NCI-H82 treated with DMSO at 0.1 percent for 48 hours (cell line): Measurements from ENCODE around the gene NHEJ1.
A peak's percentile ranks its signal among the peaks of the same experiment; 100 is the strongest.

Experiments used
- DNase-seq: peaks from one replicate; lab custom pipeline; 2025; ENCODE audit not compliant: unreplicated experiment; lab: John Stamatoyannopoulos, UW

NHEJ1 gene

DNA sequence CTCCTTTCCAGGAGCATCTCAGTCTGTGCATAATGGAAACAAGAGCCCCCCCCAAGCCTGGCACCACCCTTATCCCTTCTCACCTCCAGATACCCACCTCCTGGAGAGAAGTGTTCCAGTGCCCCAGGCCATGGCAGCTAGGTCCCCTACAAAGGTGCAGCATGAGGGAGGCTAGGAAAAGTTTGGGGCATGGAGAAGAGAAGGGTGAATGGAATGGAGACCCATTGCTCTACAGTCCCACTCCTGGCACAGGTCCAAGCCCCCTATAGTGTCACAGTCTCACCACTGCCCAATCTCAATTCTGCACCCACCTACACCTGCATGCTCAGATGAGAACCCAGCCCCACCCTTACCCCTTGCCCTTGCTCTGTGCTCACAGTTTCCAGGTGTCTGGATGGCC is 8.3 kb upstream of the NHEJ1 start:
- no peak for DNase-seq

- no peak for DNase-seq
Measured at GRCh38 chr2:219168526-219168925, 7.9 kb upstream of the NHEJ1 start.

GRCh38 chr2:219167997-219168396 is 7.4 kb upstream of the NHEJ1 start:
- no peak for DNase-seq

GRCh38 chr2:219165058-219165911 is 4.7 kb upstream of the NHEJ1 start:
- DNase-seq: no peak

DNA sequence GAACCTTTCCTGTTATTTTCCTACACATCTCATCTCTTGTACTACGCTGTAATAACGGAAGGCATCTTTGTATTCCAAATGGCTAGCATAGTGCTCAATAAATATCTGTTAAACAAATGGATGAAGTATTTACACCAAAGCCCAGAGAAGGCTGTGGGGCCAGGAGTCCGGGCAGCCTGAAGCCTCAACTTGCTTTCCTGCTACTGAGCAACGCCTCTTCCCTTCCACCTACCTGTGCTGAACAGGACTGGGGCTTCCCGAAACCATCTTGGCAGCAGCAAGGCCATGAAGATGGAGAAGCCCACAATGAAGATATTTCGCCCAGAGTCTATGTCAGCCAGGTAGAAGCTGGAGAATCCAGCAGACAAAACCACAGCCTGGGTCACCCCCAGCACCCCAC is 2.5 kb upstream of the NHEJ1 start:
- DNase-seq: no peak

GRCh38 chr2:219161097-219161496 is 482 bp upstream of the NHEJ1 start:
- DNase-seq: no peak

GRCh38 chr2:219159771-219160185 is 837 bp downstream of the NHEJ1 start:
- DNase-seq: no peak

DNA sequence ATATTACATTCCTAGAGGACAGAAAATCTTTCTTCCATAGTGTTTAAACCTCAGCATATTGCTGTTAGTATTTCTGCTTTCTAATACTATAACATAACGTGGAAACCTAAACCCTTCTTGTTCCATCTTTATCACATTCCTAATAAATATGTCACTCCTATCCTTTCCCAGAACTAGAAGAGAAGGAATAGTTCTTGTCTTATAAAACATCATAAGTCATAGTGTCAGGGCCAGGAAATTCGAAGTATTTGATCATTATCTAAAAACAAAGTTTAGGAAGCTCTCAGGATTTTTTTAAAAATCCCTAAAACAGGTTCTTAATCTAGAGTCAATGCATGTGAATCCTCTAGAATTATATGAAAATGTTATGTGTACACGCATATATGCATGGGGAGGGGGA is 2.0 kb downstream of the NHEJ1 start:
- DNase-seq: no peak

DNA sequence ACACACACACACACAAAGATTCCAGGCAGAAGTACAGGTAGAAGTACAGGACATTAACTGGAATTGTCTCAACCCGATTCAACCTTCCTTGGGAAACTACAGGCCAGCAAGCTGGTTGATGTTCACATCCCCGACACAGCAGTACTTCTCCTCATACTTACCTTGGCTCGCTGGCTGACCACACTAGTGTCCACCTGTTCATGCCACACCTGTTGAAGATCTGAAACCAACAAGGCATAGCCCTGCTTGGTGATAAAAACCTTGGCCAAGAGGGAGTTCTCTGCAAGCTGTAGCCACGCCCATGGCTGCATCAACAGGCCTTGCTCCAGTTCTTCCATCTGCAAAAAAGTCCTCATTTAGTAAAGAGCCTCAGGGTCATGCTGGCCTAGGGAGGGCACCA is 2.6 kb downstream of the NHEJ1 start:
- no peak for DNase-seq

DNA sequence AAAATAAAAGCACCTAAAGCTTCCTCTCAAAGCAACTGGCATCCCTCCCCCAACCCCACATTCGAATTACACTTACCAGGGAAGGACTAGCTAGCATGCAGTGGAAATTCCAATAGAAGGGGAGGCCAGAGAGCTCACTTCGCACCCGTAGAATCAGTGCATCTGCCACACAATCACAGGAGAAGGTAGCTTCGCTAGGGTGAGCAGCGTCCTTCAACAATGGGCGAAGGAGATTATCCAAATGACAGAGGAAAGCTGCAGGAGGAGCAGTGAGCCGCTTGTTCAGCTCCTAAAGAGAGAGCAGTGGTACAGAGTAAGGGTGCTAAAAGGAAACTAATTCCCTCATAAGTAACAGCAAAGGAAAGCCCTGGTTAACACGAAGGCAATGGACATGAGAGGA is 3.2 kb downstream of the NHEJ1 start:
- DNase-seq: no peak

DNA sequence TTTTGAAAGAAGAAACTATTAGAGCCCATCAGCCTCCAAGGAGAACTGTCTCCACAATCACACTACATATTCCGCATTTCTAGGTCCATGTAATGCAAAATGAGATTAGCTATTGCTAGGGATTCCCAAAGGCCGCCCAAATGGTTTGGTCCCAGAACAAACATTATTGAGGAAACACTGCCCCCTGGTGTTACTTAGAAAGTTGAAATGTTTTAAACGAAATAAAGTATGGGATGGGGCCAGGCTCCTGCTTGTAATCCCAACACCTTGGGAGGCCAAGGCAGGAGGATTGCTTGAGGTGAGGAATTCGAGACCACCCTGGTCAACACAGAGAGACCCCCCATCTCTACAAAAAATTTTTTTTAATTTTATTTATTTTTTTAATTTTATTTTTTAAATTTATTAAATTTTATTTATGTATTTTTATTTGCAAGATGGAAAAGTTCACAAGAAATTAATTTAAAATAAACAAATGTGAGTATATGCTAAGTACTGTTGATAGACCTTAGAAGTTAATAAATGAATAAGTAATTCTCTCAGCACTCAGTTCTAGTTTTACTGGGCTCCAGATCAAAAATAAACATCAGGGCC is 5.5 kb downstream of the NHEJ1 start:
- peak; percentile 78 for DNase-seq

DNA sequence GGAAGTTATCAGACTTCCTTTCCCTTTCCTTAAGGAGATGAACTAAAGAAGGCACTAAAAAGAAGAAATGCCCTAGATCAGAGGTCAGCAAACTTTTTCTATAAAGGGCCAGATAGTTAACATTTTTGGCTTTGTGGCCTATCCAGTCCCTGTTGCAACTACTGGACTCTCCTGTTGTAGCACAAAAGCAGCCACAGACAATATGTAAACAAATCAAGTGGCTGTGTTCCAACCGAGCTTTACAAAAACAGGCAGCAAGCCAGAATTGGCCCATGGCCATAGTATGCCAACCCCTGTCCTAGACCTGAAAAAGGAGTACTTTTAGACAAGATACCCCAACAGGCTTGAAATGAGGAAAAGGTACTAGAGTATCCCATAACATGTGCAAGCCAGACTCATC is 10.9 kb downstream of the NHEJ1 start:
- DNase-seq: no peak

GRCh38 chr2:219142329-219142728 is 18.3 kb downstream of the NHEJ1 start:
- DNase-seq: no peak

GRCh38 chr2:219140722-219141121 is 19.9 kb downstream of the NHEJ1 start:
- no peak for DNase-seq

DNA sequence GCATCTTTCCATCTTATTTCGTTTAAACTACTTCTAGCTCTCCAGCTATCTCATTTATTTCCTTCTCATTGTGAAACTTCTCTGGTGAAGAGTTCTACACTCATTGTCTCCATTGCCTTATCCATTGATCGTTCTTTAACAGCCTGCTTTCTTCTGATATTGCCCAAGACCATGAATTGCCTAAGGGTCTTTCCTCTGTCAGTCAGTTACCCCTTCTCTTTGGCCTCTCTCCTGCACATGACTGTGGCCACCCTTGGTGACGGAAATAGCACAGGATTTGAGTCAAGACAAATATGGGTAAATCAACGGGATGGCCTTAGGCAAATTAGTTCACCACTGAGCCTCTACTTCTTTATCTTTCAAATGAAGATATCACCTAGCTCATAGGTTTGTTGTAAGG is 26.6 kb downstream of the NHEJ1 start:
- no peak for DNase-seq

DNA sequence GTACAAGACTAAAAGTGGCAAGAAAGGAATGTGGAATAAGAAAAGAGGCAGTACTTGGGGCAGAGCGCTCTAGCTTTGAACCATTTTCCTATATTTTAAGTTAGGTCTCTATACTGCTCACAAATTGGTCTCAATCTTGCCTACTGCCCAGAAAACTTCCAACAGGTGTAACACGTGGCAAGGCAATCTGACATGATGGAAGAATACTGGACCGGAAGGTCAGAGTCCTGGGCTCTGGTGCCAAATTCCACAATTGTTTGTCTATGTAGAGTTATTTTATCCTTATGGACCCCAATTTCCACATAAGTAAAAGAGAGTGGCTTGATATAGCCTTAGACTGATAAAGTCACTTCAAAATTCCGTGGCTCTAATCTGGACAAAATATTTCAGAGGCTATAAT is 28.9 kb downstream of the NHEJ1 start:
- DNase-seq: no peak

GRCh38 chr2:219131327-219131726 is 29.3 kb downstream of the NHEJ1 start:
- DNase-seq: no peak

GRCh38 chr2:219129589-219129988 is 31.0 kb downstream of the NHEJ1 start:
- DNase-seq: no peak

GRCh38 chr2:219128396-219128795 is 32.2 kb downstream of the NHEJ1 start:
- no peak for DNase-seq

DNA sequence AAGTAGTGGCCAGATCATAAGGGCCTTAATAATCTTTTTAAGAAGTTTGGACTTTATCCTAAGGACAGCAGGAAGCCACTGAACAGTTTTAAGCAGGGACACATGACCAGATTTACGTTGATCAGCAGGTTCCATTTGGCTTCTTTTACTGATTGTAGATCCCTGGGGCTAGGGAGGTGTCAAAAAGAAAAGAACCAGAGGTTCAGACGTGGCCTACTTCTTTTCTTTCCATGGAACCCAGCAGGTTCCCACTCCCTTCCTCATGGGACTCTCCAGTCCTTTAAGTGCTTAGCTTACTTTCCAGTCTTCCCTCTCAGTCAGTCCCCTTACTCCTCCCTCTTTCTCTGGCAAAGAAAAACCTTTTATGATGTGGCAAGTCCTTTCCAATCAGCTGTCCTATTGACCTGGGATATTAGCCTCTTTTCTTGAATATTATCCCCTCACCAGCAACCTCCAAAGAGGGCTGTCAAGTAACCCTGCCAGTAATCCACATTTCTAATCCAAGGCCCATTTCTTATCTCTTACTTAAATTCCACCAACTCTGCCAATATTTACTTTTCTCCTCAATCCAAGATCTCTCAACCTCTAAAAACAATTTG is 33.5 kb downstream of the NHEJ1 start:
- DNase-seq: no peak

- DNase-seq: no peak
Measured at GRCh38 chr2:219126555-219126954, 34.1 kb downstream of the NHEJ1 start.

DNA sequence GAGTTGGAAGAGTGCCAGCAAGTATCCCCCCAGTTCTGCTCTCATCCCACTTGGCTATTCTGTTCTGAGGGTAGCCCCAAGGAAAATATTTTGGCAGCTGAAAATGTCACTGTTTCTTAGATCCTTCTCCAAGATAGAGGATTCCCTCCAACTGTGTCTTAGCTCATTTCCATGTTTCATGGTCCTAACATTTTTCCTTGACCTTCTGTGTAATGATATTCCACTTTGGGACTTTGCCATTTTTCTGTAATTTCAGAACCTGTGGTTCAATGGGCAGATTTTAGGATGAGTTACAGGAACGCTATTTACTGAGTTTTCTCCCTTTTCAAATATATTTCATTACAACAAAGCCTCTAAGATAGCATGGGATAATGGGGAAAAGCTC is 34.7 kb downstream of the NHEJ1 start:
- DNase-seq: no peak
